ENCODE results near the gene PCNX3. TPM values are rescaled to one million over a fixed set of nuclear protein-coding genes. Genes with fewer than 3 reads are reported as not detected.
A peak's percentile ranks its signal among the peaks of the same experiment; 100 is the strongest.

PCNX3 gene
- total and polyA plus RNA-seq, 3 experiments from 2014 or later: 8.5 to 53.1 (median 46.4) TPM

GRCh38 chr11:65650547-65651338, 35.2 kb downstream of the PCNX3 start:
- no peak for DNase-seq
- Mint-ChIP-seq H3K27ac (peak overlapping the region; percentile 89 to 100 (median 96)), H3K4me1 (peaks cover 36 to 47% (median 39%) of the 10 kb centered on the region in 3 donors), H3K9me3 (peaks cover 0 to 2% (median 0%) of the 10 kb centered on the region in 5 donors), H3K4me3 (peak overlapping the region in 2 of 7 donors; percentile 36 to 83), H3K36me3 (peaks cover 0 to 77% (median 11%) of the 10 kb centered on the region in 3 donors), H3K27me3 (peaks cover 0 to 8% of the 10 kb centered on the region in 2 donors)
- no peaks in the 10 kb centered on the region for H3K9me3 ChIP-seq (ENCODE audit: low read length)
- H3K27me3 ChIP-seq (ENCODE audit: insufficient read depth, low read length, poor library complexity, severe bottlenecking): no peaks in the 10 kb centered on the region
- CTCF ChIA-PET: interaction anchor here (1.3 kb wide), 1 partner anchor 10 kb away, joined by 3 read pairs; no protein-coding TSS in a partner anchor
- POLR2A ChIA-PET: interaction anchor here (4.8 kb wide), 1 partner anchor 10 kb away, joined by 93 read pairs; the partner anchor contains the start of gene SIPA1
- no peak overlapping the region for H3K4me3 ChIP-seq (ENCODE audit: low read length)
- peaks cover 58% of the 10 kb centered on the region for H3K36me3 ChIP-seq (ENCODE audit: insufficient read depth, low read length)
- no peak overlapping the region for H3K27ac ChIP-seq (ENCODE audit: low read depth, low read length)
- H3K4me1 ChIP-seq (ENCODE audit: insufficient read depth, low read length): peaks cover 31% of the 10 kb centered on the region

- Mint-ChIP-seq H3K36me3 (peaks cover 0 to 77% (median 12%) of the 10 kb centered on the region in 3 donors), H3K4me3 (peak overlapping the region in 6 of 7 donors; percentile 74 to 90 (median 84)), H3K9me3 (peaks cover 0 to 2% (median 0%) of the 10 kb centered on the region in 5 donors), H3K27ac (peak overlapping the region; percentile 89 to 100 (median 96)), H3K4me1 (peaks cover 40 to 52% (median 43%) of the 10 kb centered on the region in 3 donors), H3K27me3 (peaks cover 0 to 8% of the 10 kb centered on the region in 2 donors)
- POLR2A ChIA-PET: interaction anchor here (3.6 to 4.8 kb wide), 2 partner anchors 10 to 11 kb away, joined by 46 to 93 read pairs; partner anchors contain the start of genes RELA and SIPA1
- Histone ChIP-seq H3K4me3 (ENCODE audit: low read length) (no peak overlapping the region), H3K4me1 (ENCODE audit: insufficient read depth, low read length) (peaks cover 31% of the 10 kb centered on the region), H3K27me3 (ENCODE audit: insufficient read depth, low read length, poor library complexity, severe bottlenecking) (no peaks in the 10 kb centered on the region), H3K36me3 (ENCODE audit: insufficient read depth, low read length) (peaks cover 58% of the 10 kb centered on the region), H3K27ac (ENCODE audit: low read depth, low read length) (no peak overlapping the region), H3K9me3 (ENCODE audit: low read length) (no peaks in the 10 kb centered on the region)
- CTCF ChIA-PET: interaction anchor here (2.0 to 4.3 kb wide), 3 partner anchors 9 to 25 kb away, joined by 5 to 26 read pairs (median 7); partner anchors contain the start of gene SIPA1
- DNase-seq: no peak
Measured at GRCh38 chr11:65651339-65651588, 35.7 kb downstream of the PCNX3 start.

- no peaks in the 10 kb centered on the region for H3K9me3 ChIP-seq (ENCODE audit: low read length)
- Mint-ChIP-seq H3K4me1 (peaks cover 45 to 56% (median 46%) of the 10 kb centered on the region in 3 donors), H3K9me3 (peaks cover 0 to 2% (median 0%) of the 10 kb centered on the region in 5 donors), H3K27me3 (peaks cover 0 to 8% of the 10 kb centered on the region in 2 donors), H3K4me3 (peak overlapping the region; percentile 75 to 93 (median 85)), H3K27ac (peak overlapping the region; percentile 89 to 100 (median 96)), H3K36me3 (peaks cover 0 to 83% (median 15%) of the 10 kb centered on the region in 3 donors)
- ChIA-PET CTCF (interaction anchor here (0.8 to 4.3 kb wide), 6 partner anchors 9 to 112 kb away, joined by 3 to 26 read pairs (median 6); partner anchors contain the start of genes MAP3K11, PCNX3 and SIPA1), POLR2A (interaction anchor here (0.8 to 4.8 kb wide), 9 partner anchors 10 to 530 kb away, joined by 3 to 93 read pairs (median 6); partner anchors contain the start of genes CCDC85B, FAU, MALAT1 and MAP3K11)
- H3K27ac ChIP-seq (ENCODE audit: low read depth, low read length): peak overlapping the region; percentile 97
- H3K36me3 ChIP-seq (ENCODE audit: insufficient read depth, low read length): peaks cover 60% of the 10 kb centered on the region
- peak overlapping the region; percentile 73 for H3K4me3 ChIP-seq (ENCODE audit: low read length)
- H3K27me3 ChIP-seq (ENCODE audit: insufficient read depth, low read length, poor library complexity, severe bottlenecking): no peaks in the 10 kb centered on the region
- DNase-seq: peak in 1 of 5 donors; percentile 34
- H3K4me1 ChIP-seq (ENCODE audit: insufficient read depth, low read length): peaks cover 31% of the 10 kb centered on the region
Measured at GRCh38 chr11:65651589-65652510, 36.3 kb downstream of the PCNX3 start.

DNA sequence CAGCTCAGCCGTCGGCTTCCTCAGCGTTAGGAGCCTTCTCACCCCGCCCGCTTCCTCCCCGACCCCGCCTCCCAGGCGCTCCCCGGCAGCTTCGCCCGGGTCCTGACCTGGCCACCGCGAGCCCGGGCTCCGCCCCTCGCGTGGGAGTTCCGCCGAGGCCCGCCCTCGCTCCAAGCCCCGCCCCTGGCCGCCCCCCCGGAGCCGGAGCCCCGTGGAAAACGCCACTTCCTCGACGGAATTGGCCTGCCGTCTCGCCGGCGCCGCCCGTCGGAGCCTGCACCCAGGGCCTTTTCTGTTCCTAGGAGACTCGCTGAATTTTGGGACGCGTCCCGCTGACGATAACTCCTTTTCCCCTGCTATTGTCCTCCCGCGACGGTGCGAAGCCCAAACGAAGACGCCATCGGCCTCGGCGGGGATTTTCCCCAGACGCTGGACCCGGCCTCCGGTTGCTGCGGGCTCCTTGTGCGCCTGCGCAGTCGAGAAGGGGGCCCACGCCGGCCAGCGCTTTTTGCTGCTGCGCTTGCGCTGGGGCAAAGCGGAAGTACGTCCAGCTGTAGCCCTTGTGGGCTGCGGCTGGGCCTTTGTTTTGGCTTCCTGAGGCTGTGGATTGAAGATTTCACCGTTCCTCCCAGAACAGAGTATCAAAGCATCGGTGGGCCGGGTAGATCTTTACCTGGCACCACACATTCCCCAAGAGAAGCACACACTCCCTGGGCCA, 37.1 kb downstream of the PCNX3 start:
- CTCF ChIA-PET: interaction anchor here (0.8 to 4.3 kb wide), 10 partner anchors 10 to 112 kb away, joined by 3 to 26 read pairs (median 5); partner anchors contain the start of genes KAT5, MAP3K11, PCNX3 and RELA
- H3K27me3 Mint-ChIP-seq: peaks cover 0 to 8% of the 10 kb centered on the region in 2 donors
- H3K9me3 Mint-ChIP-seq: peaks cover 0 to 2% (median 0%) of the 10 kb centered on the region in 5 donors
- Histone ChIP-seq H3K4me1 (ENCODE audit: insufficient read depth, low read length) (peaks cover 31% of the 10 kb centered on the region), H3K9me3 (ENCODE audit: low read length) (no peaks in the 10 kb centered on the region), H3K36me3 (ENCODE audit: insufficient read depth, low read length) (peaks cover 67% of the 10 kb centered on the region), H3K4me3 (ENCODE audit: low read length) (peak overlapping the region; percentile 73), H3K27ac (ENCODE audit: low read depth, low read length) (peak overlapping the region; percentile 97), H3K27me3 (ENCODE audit: insufficient read depth, low read length, poor library complexity, severe bottlenecking) (no peaks in the 10 kb centered on the region)
- peaks cover 0 to 90% (median 17%) of the 10 kb centered on the region in 3 donors for H3K36me3 Mint-ChIP-seq
- peak; percentile 95 to 97 (median 97) for DNase-seq
- POLR2A ChIA-PET: interaction anchor here (0.5 to 4.8 kb wide), 13 partner anchors 10 to 531 kb away, joined by 3 to 93 read pairs (median 4); partner anchors contain the start of genes CCDC85B, FAU, MALAT1 and MAP3K11
- peaks cover 54 to 64% (median 54%) of the 10 kb centered on the region in 3 donors for H3K4me1 Mint-ChIP-seq
- peak overlapping the region; percentile 89 to 100 (median 97) for H3K27ac Mint-ChIP-seq
- H3K4me3 Mint-ChIP-seq: peak overlapping the region; percentile 82 to 93 (median 86)

GRCh38 chr11:65653229-65654225, 38.0 kb downstream of the PCNX3 start:
- no peak for DNase-seq
- Histone ChIP-seq H3K27me3 (ENCODE audit: insufficient read depth, low read length, poor library complexity, severe bottlenecking) (no peaks in the 10 kb centered on the region), H3K9me3 (ENCODE audit: low read length) (no peaks in the 10 kb centered on the region), H3K27ac (ENCODE audit: low read depth, low read length) (peak overlapping the region; percentile 97), H3K4me3 (ENCODE audit: low read length) (peak overlapping the region; percentile 66), H3K36me3 (ENCODE audit: insufficient read depth, low read length) (peaks cover 67% of the 10 kb centered on the region), H3K4me1 (ENCODE audit: insufficient read depth, low read length) (peaks cover 31% of the 10 kb centered on the region)
- peaks cover 0 to 90% (median 11%) of the 10 kb centered on the region in 3 donors for H3K36me3 Mint-ChIP-seq
- H3K4me3 Mint-ChIP-seq: peak overlapping the region; percentile 82 to 93 (median 86)
- peak overlapping the region; percentile 89 to 100 (median 97) for H3K27ac Mint-ChIP-seq
- CTCF ChIA-PET: interaction anchor here (0.7 to 4.3 kb wide), 11 partner anchors 9 to 60 kb away, joined by 3 to 26 read pairs (median 5); partner anchors contain the start of genes KAT5, MAP3K11, PCNX3 and RELA
- H3K27me3 Mint-ChIP-seq: peaks cover 0 to 7% of the 10 kb centered on the region in 2 donors
- peaks cover 55 to 70% (median 56%) of the 10 kb centered on the region in 3 donors for H3K4me1 Mint-ChIP-seq
- POLR2A ChIA-PET: interaction anchor here (0.5 to 4.8 kb wide), 9 partner anchors 9 to 336 kb away, joined by 3 to 93 read pairs (median 6); partner anchors contain the start of genes MAP3K11, MUS81, PCNX3 and RELA
- peaks cover 0 to 2% (median 0%) of the 10 kb centered on the region in 5 donors for H3K9me3 Mint-ChIP-seq

Data from CD8-positive, alpha-beta memory T cell (primary cell).